ENCODE results near the gene PTAFR.
"Not testable (repeated sequence)": the region's sequence is repeated elsewhere in the genome, so short reads cannot be mapped to it uniquely, and the experiment has no call there.

The PTAFR gene

GRCh38 chr1:28143496-28144202 is 32.8 kb downstream of the PTAFR start:
- no peak for DNase-seq (ENCODE audit: low read depth, low spot score)
- Histone ChIP-seq H3K27me3 (ENCODE audit: insufficient read depth, insufficient read length) (no peaks in the 10 kb centered on the region), H3K4me3 (ENCODE audit: insufficient read length, low read depth) (no peak overlapping the region), H3K9me3 (ENCODE audit: insufficient read depth, low read length) (no peaks in the 10 kb centered on the region), H3K36me3 (ENCODE audit: insufficient read depth, insufficient read length, low read length) (no peaks in the 10 kb centered on the region), H3K4me1 (ENCODE audit: insufficient read depth, insufficient read length) (peaks cover 12% of the 10 kb centered on the region), H3K9ac (ENCODE audit: insufficient read length, low read depth) (no peak overlapping the region)
- TF ChIP-seq ZNF274 (IDR thresholded peaks at IDR 0.05; ENCODE audit: low read depth, low read length) (no peak), SUZ12 (IDR thresholded peaks at IDR 0.05; ENCODE audit: extremely low read depth, insufficient read depth, insufficient read length) (no peak), YY1 (IDR thresholded peaks at IDR 0.05; ENCODE audit: insufficient read depth, insufficient read length) (no peak)

GRCh38 chr1:28141685-28142084 is 34.8 kb downstream of the PTAFR start:
- Histone ChIP-seq H3K9me3 (ENCODE audit: insufficient read depth, low read length) (no peaks in the 10 kb centered on the region), H3K4me1 (ENCODE audit: insufficient read depth, insufficient read length) (no peaks in the 10 kb centered on the region), H3K27me3 (ENCODE audit: insufficient read depth, insufficient read length) (no peaks in the 10 kb centered on the region), H3K9ac (ENCODE audit: insufficient read length, low read depth) (no peak overlapping the region), H3K4me3 (ENCODE audit: insufficient read length, low read depth) (no peak overlapping the region), H3K36me3 (ENCODE audit: insufficient read depth, insufficient read length, low read length) (no peaks in the 10 kb centered on the region)
- no peak for TF ChIP-seq ZNF274 (IDR thresholded peaks at IDR 0.05; ENCODE audit: low read depth, low read length)
- no peak for TF ChIP-seq SUZ12 (IDR thresholded peaks at IDR 0.05; ENCODE audit: extremely low read depth, insufficient read depth, insufficient read length)
- DNase-seq (ENCODE audit: low read depth, low spot score): no peak

GRCh38 chr1:28139866-28140265 is 36.6 kb downstream of the PTAFR start:
- H3K4me1 ChIP-seq (ENCODE audit: insufficient read depth, insufficient read length); H3K36me3 ChIP-seq (ENCODE audit: insufficient read depth, insufficient read length, low read length); H3K9me3 ChIP-seq (ENCODE audit: insufficient read depth, low read length); DNase-seq (ENCODE audit: low read depth, low spot score); H3K27me3 ChIP-seq (ENCODE audit: insufficient read depth, insufficient read length); H3K4me3 ChIP-seq (ENCODE audit: insufficient read length, low read depth); H3K9ac ChIP-seq (ENCODE audit: insufficient read length, low read depth): not testable (repeated sequence)

DNA sequence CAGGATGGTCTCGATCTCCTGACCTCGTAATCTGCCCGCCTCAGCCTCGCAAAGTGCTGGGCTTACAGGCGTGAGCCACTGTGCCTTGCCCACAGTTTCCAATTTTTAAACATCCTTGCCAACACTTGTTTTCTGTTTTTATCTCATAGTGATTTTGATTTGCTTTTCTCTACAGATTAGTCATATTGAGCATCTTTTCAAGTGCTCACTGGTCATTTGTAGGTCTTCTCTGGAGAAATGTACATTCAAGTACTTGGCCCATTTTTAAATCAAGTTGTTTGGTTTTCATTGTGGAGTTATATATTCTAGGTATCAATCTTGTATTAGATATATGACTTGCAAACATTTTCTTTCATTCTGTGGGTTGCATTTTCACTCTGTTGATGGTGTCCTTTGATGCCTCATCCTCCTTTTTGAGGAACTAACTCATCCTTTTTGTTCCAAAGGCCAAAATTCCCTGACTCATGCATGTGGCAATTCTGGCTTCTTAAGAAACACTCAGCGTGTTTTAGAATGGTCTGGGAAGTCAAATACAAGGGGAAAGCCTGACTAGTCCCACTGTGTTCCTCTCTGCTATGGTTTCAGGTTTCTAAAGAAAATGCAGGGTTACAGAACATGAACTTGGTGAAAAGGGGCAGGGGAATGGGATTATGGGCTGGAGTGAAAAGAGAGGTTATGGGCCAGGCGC is 37.3 kb downstream of the PTAFR start:
- no peaks in the 10 kb centered on the region for H3K4me1 ChIP-seq (ENCODE audit: insufficient read depth, insufficient read length)
- no peak for TF ChIP-seq SUZ12 (IDR thresholded peaks at IDR 0.05; ENCODE audit: extremely low read depth, insufficient read depth, insufficient read length)
- no peak for TF ChIP-seq ZNF274 (IDR thresholded peaks at IDR 0.05; ENCODE audit: low read depth, low read length)
- TF ChIP-seq YY1 (IDR thresholded peaks at IDR 0.05; ENCODE audit: insufficient read depth, insufficient read length): no peak
- no peaks in the 10 kb centered on the region for H3K9me3 ChIP-seq (ENCODE audit: insufficient read depth, low read length)
- no peak overlapping the region for H3K9ac ChIP-seq (ENCODE audit: insufficient read length, low read depth)
- DNase-seq (ENCODE audit: low read depth, low spot score): no peak
- H3K36me3 ChIP-seq (ENCODE audit: insufficient read depth, insufficient read length, low read length): no peaks in the 10 kb centered on the region
- H3K4me3 ChIP-seq (ENCODE audit: insufficient read length, low read depth): no peak overlapping the region
- no peaks in the 10 kb centered on the region for H3K27me3 ChIP-seq (ENCODE audit: insufficient read depth, insufficient read length)

- Histone ChIP-seq H3K9me3 (ENCODE audit: insufficient read depth, low read length) (peaks cover 9% of the 10 kb centered on the region; the same call in 1 of the 2 replicates), H3K9ac (ENCODE audit: insufficient read length, low read depth) (no peak overlapping the region), H3K27me3 (ENCODE audit: insufficient read depth, insufficient read length) (no peaks in the 10 kb centered on the region), H3K4me3 (ENCODE audit: insufficient read length, low read depth) (no peak overlapping the region), H3K36me3 (ENCODE audit: insufficient read depth, insufficient read length, low read length) (no peaks in the 10 kb centered on the region), H3K4me1 (ENCODE audit: insufficient read depth, insufficient read length) (no peaks in the 10 kb centered on the region)
- no peak for DNase-seq (ENCODE audit: low read depth, low spot score)
- TF ChIP-seq YY1 (IDR thresholded peaks at IDR 0.05; ENCODE audit: insufficient read depth, insufficient read length): no peak
- no peak for TF ChIP-seq SUZ12 (IDR thresholded peaks at IDR 0.05; ENCODE audit: extremely low read depth, insufficient read depth, insufficient read length)
- TF ChIP-seq ZNF274 (IDR thresholded peaks at IDR 0.05; ENCODE audit: low read depth, low read length): no peak
These were observed 39.4 kb downstream of the PTAFR start for GRCh38 chr1:28136922-28137613.

DNA sequence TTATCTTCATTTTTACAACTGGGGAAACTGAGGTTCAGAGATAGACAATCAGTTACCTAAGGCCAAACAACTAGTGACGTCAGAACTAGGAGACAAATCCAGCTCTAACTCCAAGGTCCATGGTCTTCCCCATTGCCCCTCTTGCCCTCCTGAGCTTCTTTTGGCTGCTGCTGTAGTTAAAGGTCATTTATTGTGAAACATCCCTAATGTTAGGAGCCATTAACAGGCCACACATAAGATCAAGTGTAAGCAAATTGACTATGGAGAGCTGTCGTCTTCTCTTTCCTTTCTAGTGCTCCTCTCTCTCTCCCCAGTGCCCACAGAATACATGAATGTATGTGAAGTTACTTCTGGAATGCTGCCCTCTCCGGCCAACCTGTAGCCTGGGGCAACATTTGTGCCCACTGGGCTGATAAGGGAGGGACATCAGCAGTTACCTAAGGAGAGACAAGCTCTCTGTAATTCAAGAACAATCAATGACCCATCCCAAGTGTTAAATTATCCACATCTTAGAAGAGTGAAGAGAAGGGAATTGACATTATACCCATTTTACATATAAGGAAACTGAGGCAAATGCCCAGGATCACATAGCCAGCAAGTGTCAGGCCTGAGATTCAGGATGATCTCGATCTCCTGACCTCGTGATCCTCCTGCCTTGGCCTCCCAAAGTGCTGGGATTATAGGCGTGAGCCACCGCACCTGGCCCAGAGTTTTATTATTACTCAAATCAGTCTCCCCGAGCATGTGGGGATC is 40.1 kb downstream of the PTAFR start:
- peaks cover 9% of the 10 kb centered on the region; the same call in 1 of the 2 replicates for H3K9me3 ChIP-seq (ENCODE audit: insufficient read depth, low read length)
- H3K9ac ChIP-seq (ENCODE audit: insufficient read length, low read depth): no peak overlapping the region
- H3K4me3 ChIP-seq (ENCODE audit: insufficient read length, low read depth): no peak overlapping the region
- no peaks in the 10 kb centered on the region for H3K36me3 ChIP-seq (ENCODE audit: insufficient read depth, insufficient read length, low read length)
- H3K4me1 ChIP-seq (ENCODE audit: insufficient read depth, insufficient read length): no peaks in the 10 kb centered on the region
- TF ChIP-seq ZNF274 (IDR thresholded peaks at IDR 0.05; ENCODE audit: low read depth, low read length): no peak
- TF ChIP-seq YY1 (IDR thresholded peaks at IDR 0.05; ENCODE audit: insufficient read depth, insufficient read length): no peak
- TF ChIP-seq SUZ12 (IDR thresholded peaks at IDR 0.05; ENCODE audit: extremely low read depth, insufficient read depth, insufficient read length): no peak
- H3K27me3 ChIP-seq (ENCODE audit: insufficient read depth, insufficient read length): no peaks in the 10 kb centered on the region
- DNase-seq (ENCODE audit: low read depth, low spot score): no peak
